Activated naive CD8-positive, alpha-beta T cell treated with anti-CD3 and anti-CD28 coated beads for 36 hours (primary cell): Measurements from ENCODE around the gene KIRREL1. TPM values are rescaled to one million over a fixed set of nuclear protein-coding genes. Genes with fewer than 3 reads are reported as not detected.
"Not testable (repeated sequence)": the region's sequence is repeated elsewhere in the genome, so short reads cannot be mapped to it uniquely, and the experiment has no call there.

ENCODE experiments used
- DNase-seq: peaks from one replicate; pipeline ENCODE4 v3.0.0; 2021
- H3K27ac Mint-ChIP-seq: one replicate; pipeline ENCODE4 v1.8.0; 2022; ENCODE audit warnings: mild to moderate bottlenecking, moderate library complexity, mixed read lengths
- H3K27me3 Mint-ChIP-seq: one replicate; pipeline ENCODE4 v1.8.0; 2022; ENCODE audit warnings: mild to moderate bottlenecking, mixed read lengths
- H3K36me3 Mint-ChIP-seq: one replicate; pipeline ENCODE4 v1.8.0; 2021; ENCODE audit warnings: mild to moderate bottlenecking, mixed read lengths
- H3K4me1 Mint-ChIP-seq: one replicate; pipeline ENCODE4 v1.8.0; 2021; ENCODE audit warnings: mixed read lengths
- H3K4me3 Mint-ChIP-seq: one replicate; pipeline ENCODE4 v1.8.0; 2022; ENCODE audit warnings: mild to moderate bottlenecking, moderate library complexity, mixed read lengths
- H3K9me3 Mint-ChIP-seq: one replicate; pipeline ENCODE4 v1.8.0; 2022; ENCODE audit warnings: mixed read lengths
- total RNA-seq, 2 experiments: library from RNA; stranded (reverse); gene quantifications; one replicate each; pipeline ENCODE4 v1.2.3, GENCODE V29; 2021

The KIRREL1 gene
- total RNA-seq, 2 experiments from 2014 or later: 0.10 to 0.16 TPM

GRCh38 chr1:158121604-158122254 is 128.3 kb downstream of the KIRREL1 start:
- DNase-seq: peak; percentile 22
- Mint-ChIP-seq H3K4me1 (peaks cover 2% of the 10 kb centered on the region), H3K9me3 (no peaks in the 10 kb centered on the region), H3K27ac (no peak overlapping the region), H3K4me3 (no peak overlapping the region), H3K27me3 (peaks cover 67% of the 10 kb centered on the region), H3K36me3 (no peaks in the 10 kb centered on the region)

GRCh38 chr1:158122833-158123388 is 129.5 kb downstream of the KIRREL1 start:
- H3K4me1 Mint-ChIP-seq: no peaks in the 10 kb centered on the region
- H3K27me3 Mint-ChIP-seq: peaks cover 59% of the 10 kb centered on the region
- no peaks in the 10 kb centered on the region for H3K36me3 Mint-ChIP-seq

DNA sequence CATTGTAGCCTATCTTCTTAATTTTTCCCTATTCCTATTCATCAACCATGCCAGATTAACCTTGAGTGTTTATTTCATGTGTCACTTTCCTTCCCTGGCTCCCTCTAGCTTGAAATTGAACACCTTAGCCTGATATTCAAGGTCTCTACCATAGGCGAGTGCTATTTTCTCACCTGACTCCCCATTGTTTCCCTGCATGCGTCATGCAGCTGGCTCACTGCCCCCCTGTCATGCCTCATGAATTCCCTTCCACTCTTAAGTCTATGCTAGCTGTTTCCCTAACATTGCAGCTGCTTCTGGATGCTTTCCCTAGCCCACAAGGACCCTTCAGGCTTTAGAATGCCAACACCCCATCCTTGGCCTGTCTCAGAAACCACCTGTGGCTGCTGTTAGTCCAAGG is 130.6 kb downstream of the KIRREL1 start:
- Mint-ChIP-seq H3K27ac (no peak overlapping the region), H3K9me3 (no peaks in the 10 kb centered on the region), H3K4me1 (no peaks in the 10 kb centered on the region), H3K27me3 (peaks cover 49% of the 10 kb centered on the region), H3K4me3 (no peak overlapping the region), H3K36me3 (no peaks in the 10 kb centered on the region)
- no peak for DNase-seq

More at GRCh38 chr1:158122833-158123388, 129.5 kb downstream of the KIRREL1 start:
- no peak for DNase-seq
- Mint-ChIP-seq H3K27ac (no peak overlapping the region), H3K9me3 (no peaks in the 10 kb centered on the region), H3K4me3 (no peak overlapping the region)

DNA sequence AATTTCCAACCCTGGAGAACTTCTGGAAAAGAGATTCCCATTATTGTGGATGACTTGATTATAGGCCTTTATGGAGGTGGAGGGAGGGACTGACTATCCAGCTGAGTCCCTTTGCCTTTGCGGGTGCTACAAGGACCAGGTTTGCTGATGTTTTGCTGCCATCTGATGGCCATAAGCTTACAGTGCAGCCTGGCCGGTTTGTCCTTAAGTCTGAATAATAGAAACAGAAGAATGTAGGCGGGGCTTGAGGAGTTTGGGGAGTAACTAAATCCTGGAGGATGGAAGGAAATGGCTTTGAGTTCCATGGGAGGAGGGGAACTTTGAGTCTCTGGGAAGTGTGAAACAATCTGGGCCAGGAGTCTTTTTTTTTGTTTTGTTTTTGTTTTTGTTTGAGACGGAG is 131.6 kb downstream of the KIRREL1 start:
- peak; percentile 62 for DNase-seq
- Mint-ChIP-seq H3K9me3 (no peaks in the 10 kb centered on the region), H3K4me3 (no peak overlapping the region), H3K27me3 (peaks cover 40% of the 10 kb centered on the region), H3K27ac (no peak overlapping the region), H3K4me1 (no peaks in the 10 kb centered on the region), H3K36me3 (no peaks in the 10 kb centered on the region)

DNA sequence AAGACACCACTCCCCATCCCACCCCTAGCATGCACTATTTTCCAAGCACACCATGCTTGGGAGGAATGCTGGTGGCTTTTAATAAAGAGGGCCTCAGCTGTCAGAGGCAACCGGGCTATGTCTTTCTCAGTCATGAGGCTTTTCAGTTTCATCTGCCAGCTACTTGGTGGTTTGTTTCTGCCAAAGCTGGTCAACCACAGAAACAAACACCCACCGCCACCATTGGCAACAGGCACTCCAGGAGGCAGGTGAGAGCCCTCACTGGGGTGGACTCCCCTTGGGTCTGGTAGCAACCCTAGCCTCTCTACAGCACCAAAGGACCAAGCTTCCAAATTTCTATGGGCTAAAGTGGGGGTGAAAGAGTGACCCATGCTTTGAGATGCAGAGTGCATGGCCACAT is 133.0 kb downstream of the KIRREL1 start:
- peak; percentile 17 for DNase-seq
- no peaks in the 10 kb centered on the region for H3K4me1 Mint-ChIP-seq
- peaks cover 25% of the 10 kb centered on the region for H3K27me3 Mint-ChIP-seq
- no peaks in the 10 kb centered on the region for H3K9me3 Mint-ChIP-seq
- no peak overlapping the region for H3K4me3 Mint-ChIP-seq
- H3K36me3 Mint-ChIP-seq: no peaks in the 10 kb centered on the region
- H3K27ac Mint-ChIP-seq: no peak overlapping the region

DNA sequence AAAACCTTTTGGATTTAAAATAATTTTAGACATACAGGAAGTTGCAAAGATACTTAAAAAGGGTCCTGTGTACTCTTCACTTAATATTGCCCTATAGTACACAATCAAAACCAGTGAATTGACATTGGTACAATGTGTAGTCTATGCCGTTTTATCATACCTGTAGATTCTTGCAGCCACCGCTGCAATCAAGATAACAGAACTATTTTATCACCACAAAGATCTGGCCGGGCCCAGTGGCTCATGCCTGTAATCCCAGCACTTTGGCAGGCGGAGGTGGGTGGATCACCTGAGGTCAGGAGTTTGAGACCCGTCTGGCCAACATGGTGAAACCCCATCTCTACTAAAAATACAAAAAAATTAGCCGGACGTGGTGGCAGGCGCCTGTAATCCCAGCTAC is 135.1 kb downstream of the KIRREL1 start:
- not testable (repeated sequence) for H3K4me3 Mint-ChIP-seq, DNase-seq, H3K4me1 Mint-ChIP-seq, H3K27ac Mint-ChIP-seq, H3K9me3 Mint-ChIP-seq, H3K36me3 Mint-ChIP-seq
- H3K27me3 Mint-ChIP-seq: peaks cover 18% of the 10 kb centered on the region

GRCh38 chr1:158131217-158131616 is 137.8 kb downstream of the KIRREL1 start:
- Mint-ChIP-seq H3K4me3 (no peak overlapping the region), H3K36me3 (no peaks in the 10 kb centered on the region), H3K9me3 (no peaks in the 10 kb centered on the region), H3K4me1 (no peaks in the 10 kb centered on the region), H3K27ac (no peak overlapping the region), H3K27me3 (peaks cover under 1% of the 10 kb centered on the region)
- DNase-seq: no peak

DNA sequence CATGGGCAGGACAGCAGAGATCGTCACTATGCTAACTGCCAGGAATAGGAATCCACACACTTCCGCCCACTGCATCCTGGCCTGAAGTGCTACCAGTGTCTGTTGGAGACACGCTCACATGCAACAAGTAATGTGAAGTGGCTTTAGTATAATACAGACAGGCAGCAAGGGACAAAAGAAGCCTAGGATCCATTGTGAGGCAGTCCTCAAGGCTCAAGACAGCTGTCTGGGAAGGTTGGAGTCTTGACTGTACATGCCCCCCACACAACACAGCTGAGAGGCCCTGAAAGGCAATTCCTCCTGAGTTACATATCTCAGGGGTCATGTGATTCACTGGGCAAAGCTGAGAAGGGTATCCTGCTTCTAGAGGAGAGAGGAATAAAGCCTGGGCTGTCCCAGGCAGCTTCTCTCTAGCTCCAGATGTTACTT is 147.3 kb downstream of the KIRREL1 start:
- no peak for DNase-seq
- H3K27ac Mint-ChIP-seq: no peak overlapping the region
- H3K27me3 Mint-ChIP-seq: no peaks in the 10 kb centered on the region
- no peaks in the 10 kb centered on the region for H3K9me3 Mint-ChIP-seq
- no peaks in the 10 kb centered on the region for H3K36me3 Mint-ChIP-seq
- no peaks in the 10 kb centered on the region for H3K4me1 Mint-ChIP-seq
- H3K4me3 Mint-ChIP-seq: no peak overlapping the region

GRCh38 chr1:158145173-158145719 is 151.8 kb downstream of the KIRREL1 start:
- H3K27me3 Mint-ChIP-seq: no peaks in the 10 kb centered on the region
- H3K9me3 Mint-ChIP-seq: no peaks in the 10 kb centered on the region

GRCh38 chr1:158146165-158146564 is 152.7 kb downstream of the KIRREL1 start:
- no peak overlapping the region for H3K4me3 Mint-ChIP-seq
- no peaks in the 10 kb centered on the region for H3K27me3 Mint-ChIP-seq
- DNase-seq: no peak
- peaks cover 14% of the 10 kb centered on the region for H3K4me1 Mint-ChIP-seq
- no peak overlapping the region for H3K27ac Mint-ChIP-seq
- H3K36me3 Mint-ChIP-seq: peaks cover 1% of the 10 kb centered on the region
- H3K9me3 Mint-ChIP-seq: no peaks in the 10 kb centered on the region

More at GRCh38 chr1:158145173-158145719, 151.8 kb downstream of the KIRREL1 start:
- DNase-seq: no peak
- Mint-ChIP-seq H3K4me1 (peaks cover 11% of the 10 kb centered on the region), H3K27ac (no peak overlapping the region), H3K4me3 (no peak overlapping the region), H3K36me3 (peaks cover 1% of the 10 kb centered on the region)

DNA sequence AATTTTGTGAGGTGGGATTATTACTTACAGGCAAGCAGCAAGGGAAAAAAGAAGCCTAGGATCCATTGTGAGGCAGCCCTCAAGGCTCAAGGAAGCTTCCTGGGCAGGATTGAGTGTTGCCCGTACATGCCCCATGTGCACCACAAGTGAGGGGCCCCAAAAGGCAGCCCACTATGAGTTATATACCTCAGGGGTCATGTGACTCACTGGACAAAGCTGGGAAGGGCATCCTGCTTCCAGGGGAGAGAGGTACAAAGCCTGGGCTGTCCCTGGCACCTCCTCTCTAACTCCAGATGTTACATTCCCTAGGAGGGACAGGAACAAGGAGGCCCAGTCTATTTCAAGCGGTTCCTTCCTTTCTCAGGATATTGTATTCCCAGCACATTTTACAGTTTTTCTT is 153.3 kb downstream of the KIRREL1 start:
- Mint-ChIP-seq H3K4me1 (peaks cover 14% of the 10 kb centered on the region), H3K27ac (no peak overlapping the region), H3K4me3 (no peak overlapping the region), H3K27me3 (no peaks in the 10 kb centered on the region), H3K9me3 (no peaks in the 10 kb centered on the region), H3K36me3 (peaks cover 1% of the 10 kb centered on the region)
- DNase-seq: no peak

- no peak for DNase-seq
- Mint-ChIP-seq H3K27ac (no peak overlapping the region), H3K4me1 (peaks cover 14% of the 10 kb centered on the region), H3K4me3 (no peak overlapping the region), H3K36me3 (peaks cover 1% of the 10 kb centered on the region), H3K9me3 (no peaks in the 10 kb centered on the region), H3K27me3 (no peaks in the 10 kb centered on the region)
Observed at GRCh38 chr1:158147401-158147800, 154.0 kb downstream of the KIRREL1 start.

GRCh38 chr1:158147869-158148268 is 154.4 kb downstream of the KIRREL1 start:
- Mint-ChIP-seq H3K9me3 (no peaks in the 10 kb centered on the region), H3K36me3 (peaks cover 1% of the 10 kb centered on the region), H3K4me3 (no peak overlapping the region), H3K27me3 (no peaks in the 10 kb centered on the region), H3K4me1 (peaks cover 14% of the 10 kb centered on the region), H3K27ac (no peak overlapping the region)
- DNase-seq: no peak

DNA sequence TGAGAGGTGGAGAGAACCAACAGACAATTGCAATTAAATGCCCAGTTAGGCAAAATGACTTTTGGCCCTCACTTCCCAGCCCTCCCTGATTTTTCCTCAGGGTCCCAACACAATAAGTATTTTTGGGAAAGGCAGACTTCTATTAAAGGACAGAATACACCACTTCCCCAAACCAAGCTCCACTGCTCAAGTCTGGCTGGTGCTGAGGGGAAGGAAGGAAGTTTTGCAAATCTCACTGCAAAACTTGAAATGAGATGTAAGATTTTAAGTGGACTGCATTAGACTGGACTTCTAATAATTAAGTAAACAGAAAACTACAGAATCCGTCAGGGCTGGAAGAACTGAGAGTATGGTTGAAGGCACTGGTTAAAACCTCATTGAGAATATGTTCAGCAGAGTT is 155.0 kb downstream of the KIRREL1 start:
- no peak overlapping the region for H3K27ac Mint-ChIP-seq
- H3K36me3 Mint-ChIP-seq: peaks cover 1% of the 10 kb centered on the region
- no peak for DNase-seq
- H3K4me3 Mint-ChIP-seq: peak overlapping the region; percentile 78
- H3K9me3 Mint-ChIP-seq: no peaks in the 10 kb centered on the region
- no peaks in the 10 kb centered on the region for H3K27me3 Mint-ChIP-seq
- peaks cover 14% of the 10 kb centered on the region for H3K4me1 Mint-ChIP-seq

- peaks cover 14% of the 10 kb centered on the region for H3K4me1 Mint-ChIP-seq
- H3K4me3 Mint-ChIP-seq: peak overlapping the region; percentile 78
- H3K27ac Mint-ChIP-seq: peak overlapping the region; percentile 82
- peaks cover 1% of the 10 kb centered on the region for H3K36me3 Mint-ChIP-seq
- no peaks in the 10 kb centered on the region for H3K9me3 Mint-ChIP-seq
- peak; percentile 1 for DNase-seq
- no peaks in the 10 kb centered on the region for H3K27me3 Mint-ChIP-seq
Observed at GRCh38 chr1:158149175-158149574, 155.7 kb downstream of the KIRREL1 start.
